Measurements from ENCODE around the gene COL4A6.

The COL4A6 gene

DNA sequence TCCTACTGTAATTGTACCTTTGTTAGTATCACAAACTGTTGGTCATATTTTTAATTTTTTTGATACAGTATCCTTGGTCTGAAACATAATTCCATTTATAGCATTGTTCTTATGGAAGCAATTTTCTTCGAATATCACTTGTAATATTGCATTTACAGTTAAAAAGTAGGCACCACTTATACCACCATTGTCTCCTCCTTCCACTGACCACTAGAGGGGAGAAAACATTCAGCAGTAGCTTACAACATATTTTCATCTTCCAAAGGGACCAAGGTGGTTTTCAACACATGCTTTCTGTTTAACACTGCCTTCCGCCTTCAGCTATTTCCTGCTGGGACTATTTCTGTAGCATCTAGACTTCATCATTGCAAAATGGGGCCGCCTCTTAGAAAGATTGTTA, 146.2 kb downstream of the COL4A6 start:
- H3K27ac ChIP-seq: no peak overlapping the region
- DNase-seq (ENCODE audit: low read depth, low spot score): no peak

GRCh38 chrX:108285918-108286317, 152.3 kb downstream of the COL4A6 start:
- no peak overlapping the region for H3K27ac ChIP-seq
- no peak for DNase-seq (ENCODE audit: low read depth, low spot score)

DNA sequence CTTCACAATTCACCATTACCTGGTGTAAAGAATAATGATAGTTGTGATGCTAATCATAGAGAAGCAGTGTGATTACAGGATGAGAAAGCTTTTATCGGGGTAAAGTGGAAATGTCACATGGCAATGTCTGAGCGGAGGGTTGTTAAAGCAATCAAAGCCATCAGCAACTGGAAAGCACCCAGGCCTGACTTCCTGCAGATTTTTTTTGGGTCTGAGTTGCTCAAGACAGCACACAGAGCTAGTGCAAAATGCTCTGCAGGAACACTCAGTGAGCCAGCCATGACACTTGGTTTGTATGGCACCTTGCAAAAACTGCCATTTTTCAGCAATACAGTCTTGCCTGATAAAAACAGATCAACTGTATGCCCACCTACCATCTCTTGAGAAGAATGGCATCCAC, 152.9 kb downstream of the COL4A6 start:
- H3K27ac ChIP-seq: no peak overlapping the region
- DNase-seq (ENCODE audit: low read depth, low spot score): no peak

DNA sequence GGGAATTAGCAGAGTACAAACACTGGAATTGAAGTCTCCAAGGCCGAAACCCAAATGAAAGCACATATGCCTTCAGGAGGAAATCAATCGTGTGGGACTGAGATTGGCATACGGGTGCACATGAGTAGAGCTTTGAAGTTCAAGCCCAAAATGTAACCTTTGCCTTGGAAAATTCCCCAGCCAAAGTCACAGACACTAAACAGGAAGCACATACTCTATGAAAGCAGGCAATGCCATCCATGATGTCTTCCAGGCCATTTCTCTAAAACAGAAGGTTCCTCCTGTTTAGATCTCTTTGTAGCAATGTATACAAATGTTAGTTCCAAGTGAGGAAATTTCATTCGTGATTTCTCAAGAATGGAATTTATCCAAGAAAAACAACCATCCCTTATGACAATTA, 162.5 kb downstream of the COL4A6 start:
- no peak for DNase-seq (ENCODE audit: low read depth, low spot score)

GRCh38 chrX:108271397-108271787, 166.8 kb downstream of the COL4A6 start:
- H3K27ac ChIP-seq: peak overlapping the region; percentile 88

More for the DNA sequence above, 162.5 kb downstream of the COL4A6 start:
- H3K27ac ChIP-seq: no peak overlapping the region

DNA sequence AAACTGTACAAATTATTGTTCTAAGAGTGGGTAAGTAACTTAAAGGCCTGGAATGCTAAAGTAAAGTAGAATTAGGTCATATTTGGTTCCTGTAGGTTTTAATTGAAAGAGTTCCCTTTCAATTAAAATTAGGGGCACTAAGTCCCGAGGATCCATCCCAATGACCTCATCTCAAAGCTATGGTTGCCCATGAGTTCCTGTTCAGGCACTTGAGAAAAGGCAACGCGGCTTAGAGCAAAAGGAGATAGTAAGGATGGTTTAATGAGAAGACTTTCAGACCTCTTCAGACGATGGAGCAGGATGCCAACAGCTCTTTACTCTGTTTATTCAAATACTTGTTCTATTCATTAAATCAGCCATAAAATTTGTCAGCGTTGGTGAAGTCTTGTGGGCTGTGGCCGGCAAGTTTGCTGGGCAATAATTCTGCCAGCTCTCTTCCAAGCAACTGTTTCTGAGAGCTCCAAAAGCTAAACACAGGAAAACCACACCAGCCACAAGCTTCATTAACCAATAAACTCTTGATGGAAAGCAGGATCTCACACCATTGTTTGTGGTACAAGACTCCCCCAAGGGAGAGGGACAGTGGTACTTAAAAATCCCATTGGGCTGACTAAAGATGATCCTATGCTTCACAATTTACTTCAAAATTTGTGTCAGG, 167.4 kb downstream of the COL4A6 start:
- H3K27ac ChIP-seq: peak overlapping the region; percentile 88
- DNase-seq (ENCODE audit: low read depth, low spot score): no peak

More at GRCh38 chrX:108271397-108271787, 166.8 kb downstream of the COL4A6 start:
- no peak for DNase-seq (ENCODE audit: low read depth, low spot score)

GRCh38 chrX:108270280-108270679, 167.9 kb downstream of the COL4A6 start:
- H3K27ac ChIP-seq: peak overlapping the region; percentile 88
- DNase-seq (ENCODE audit: low read depth, low spot score): peak; percentile 55

DNA sequence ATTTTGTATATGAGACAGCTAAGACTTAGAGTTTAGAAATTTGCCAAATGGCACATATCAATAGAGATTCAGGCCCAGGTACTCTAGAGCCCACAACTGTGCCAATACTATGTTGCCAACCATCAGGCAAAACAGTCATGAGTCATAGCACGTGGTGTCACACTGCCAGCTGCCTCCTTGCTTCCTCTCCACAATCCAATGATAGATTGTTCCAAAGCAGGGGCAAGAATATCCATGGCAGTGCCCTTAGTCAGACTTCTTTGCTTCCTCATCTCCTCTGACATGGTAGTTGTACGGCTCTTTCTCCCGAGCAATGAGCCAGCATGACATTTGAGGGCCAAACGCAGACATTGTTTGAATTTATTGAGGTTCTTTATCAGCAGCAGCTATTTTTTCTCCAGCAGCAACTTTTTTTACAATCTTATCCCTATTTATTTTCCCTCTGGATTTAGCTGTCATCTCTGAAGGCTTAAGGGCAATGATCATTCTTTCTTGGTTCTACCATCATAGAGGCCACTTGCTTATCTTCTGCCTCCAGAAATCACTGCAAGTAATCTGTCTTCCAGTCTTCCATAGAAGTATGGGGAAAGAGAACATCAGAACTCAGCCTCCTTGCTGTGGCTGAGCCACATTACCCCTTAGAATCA, 169.7 kb downstream of the COL4A6 start:
- H3K27ac ChIP-seq: peak overlapping the region; percentile 88
- DNase-seq (ENCODE audit: low read depth, low spot score): peak; percentile 10

DNA sequence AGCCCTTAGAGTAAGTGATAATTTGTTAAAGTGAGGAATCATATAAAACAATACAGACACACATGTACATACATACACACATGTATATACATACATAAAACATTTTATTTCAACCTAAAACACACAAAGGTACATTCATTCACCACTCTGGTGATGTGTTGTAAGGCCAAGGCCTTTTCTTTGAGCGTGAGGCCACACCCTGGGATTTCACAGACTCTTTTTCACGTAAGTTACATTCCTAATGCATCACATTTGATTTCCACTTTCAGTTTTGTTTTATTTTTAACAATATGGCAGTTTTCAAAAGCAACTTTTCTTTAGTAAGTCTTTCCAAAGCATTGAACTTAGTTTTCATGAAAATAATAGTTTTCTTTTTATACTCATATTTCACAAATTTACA, 170.7 kb downstream of the COL4A6 start:
- peak overlapping the region; percentile 88 for H3K27ac ChIP-seq
- DNase-seq (ENCODE audit: low read depth, low spot score): no peak

DNA sequence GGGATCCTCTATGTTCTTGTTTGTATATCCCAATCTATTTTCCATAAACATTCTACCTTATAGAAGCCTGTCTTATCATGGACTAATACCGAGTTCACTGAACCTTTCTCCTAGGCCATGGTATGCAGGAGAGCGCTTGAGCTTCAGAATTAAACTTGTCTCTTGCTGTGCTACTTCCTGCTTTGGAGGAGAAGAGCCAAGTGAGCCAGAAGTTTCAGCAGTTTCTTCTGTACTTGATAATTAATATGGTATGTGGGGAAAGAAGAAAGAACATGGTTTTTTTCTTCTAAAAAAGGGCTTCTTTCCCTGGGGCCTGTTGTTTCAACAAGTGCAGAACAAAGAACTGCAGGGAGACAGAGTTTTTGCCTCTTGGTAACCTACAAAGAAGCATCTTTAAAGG, 173.8 kb downstream of the COL4A6 start:
- DNase-seq (ENCODE audit: low read depth, low spot score): no peak
- H3K27ac ChIP-seq: no peak overlapping the region

DNA sequence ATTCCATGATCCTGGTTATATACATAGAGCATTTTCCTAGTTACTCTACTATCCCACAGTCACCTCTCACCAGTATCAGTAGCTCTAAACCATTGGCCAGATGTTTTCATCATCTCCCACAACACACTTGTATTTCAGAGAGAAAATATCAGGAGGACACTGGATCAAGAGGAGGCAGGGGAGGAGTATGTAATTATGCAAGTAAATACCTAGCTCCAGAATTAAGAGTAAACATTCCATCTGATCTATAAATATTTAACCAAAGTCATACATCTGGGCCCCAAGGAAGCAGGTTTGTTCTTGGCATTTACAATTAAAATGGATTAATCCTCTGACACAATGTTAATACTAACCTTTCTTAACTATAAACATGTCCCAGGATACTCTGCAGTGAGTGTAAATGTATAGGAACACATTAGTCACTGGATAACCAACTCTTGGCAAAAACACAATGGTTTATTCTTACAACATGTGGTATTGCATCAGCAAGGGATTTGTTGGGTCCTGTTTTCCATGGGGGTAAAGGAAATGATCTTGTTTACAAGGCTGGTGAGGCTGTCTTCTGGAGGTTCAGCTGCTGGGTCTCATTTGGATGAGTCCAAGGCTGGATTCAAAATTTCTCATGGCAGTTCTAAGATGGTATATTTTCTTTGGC, 176.5 kb downstream of the COL4A6 start:
- H3K27ac ChIP-seq: peak overlapping the region; percentile 89
- peak; percentile 80 for DNase-seq (ENCODE audit: low read depth, low spot score)

DNA sequence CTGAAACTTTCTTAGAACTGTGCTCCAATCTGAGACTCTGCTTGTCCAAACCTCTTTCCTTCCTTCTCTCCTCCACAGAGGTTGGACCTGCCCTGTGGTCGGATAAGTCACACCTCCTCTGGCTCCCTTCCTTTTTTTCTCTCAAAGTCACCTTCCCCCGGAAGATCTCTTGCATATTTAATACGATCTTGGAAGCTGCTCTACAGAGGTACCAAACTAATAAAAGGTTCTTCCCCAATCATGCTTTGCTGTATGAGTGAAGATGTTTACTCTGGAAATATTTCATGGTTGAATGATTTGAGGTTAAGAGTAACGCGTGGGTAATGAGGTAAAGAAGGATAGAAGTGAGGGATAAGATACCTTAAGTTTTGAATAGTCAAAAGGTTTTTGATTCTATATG, 180.7 kb downstream of the COL4A6 start:
- DNase-seq (ENCODE audit: low read depth, low spot score): no peak
- no peak overlapping the region for H3K27ac ChIP-seq

- no peak for DNase-seq (ENCODE audit: low read depth, low spot score)
Measured at GRCh38 chrX:108254636-108255035, 183.6 kb downstream of the COL4A6 start.

GRCh38 chrX:108250654-108251579, 187.3 kb downstream of the COL4A6 start:
- H3K27ac ChIP-seq: no peak overlapping the region
- no peak for DNase-seq (ENCODE audit: low read depth, low spot score)

More at GRCh38 chrX:108254636-108255035, 183.6 kb downstream of the COL4A6 start:
- no peak overlapping the region for H3K27ac ChIP-seq

GRCh38 chrX:108246304-108246954, 191.8 kb downstream of the COL4A6 start:
- DNase-seq (ENCODE audit: low read depth, low spot score): no peak
- no peak overlapping the region for H3K27ac ChIP-seq

DNA sequence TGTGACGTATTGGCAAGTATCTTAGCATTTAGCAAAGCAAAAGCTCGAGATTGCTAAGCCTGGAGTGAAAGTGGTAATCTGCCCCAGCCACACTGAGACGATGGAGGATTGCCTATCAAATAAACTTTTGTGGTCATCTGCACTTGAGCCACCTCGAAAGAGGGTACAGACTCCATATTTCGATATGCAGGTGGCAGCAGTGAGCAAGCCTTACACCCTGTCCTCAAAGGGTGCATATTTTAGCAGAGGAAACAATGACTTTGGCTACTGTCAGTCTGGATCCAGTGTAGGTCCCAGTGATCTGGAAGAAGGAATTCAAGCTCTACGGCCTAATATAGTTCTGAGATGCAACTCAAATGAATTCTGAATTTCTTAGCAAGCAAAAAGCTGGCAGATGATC, 192.8 kb downstream of the COL4A6 start:
- DNase-seq (ENCODE audit: low read depth, low spot score): no peak
- no peak overlapping the region for H3K27ac ChIP-seq

DNA sequence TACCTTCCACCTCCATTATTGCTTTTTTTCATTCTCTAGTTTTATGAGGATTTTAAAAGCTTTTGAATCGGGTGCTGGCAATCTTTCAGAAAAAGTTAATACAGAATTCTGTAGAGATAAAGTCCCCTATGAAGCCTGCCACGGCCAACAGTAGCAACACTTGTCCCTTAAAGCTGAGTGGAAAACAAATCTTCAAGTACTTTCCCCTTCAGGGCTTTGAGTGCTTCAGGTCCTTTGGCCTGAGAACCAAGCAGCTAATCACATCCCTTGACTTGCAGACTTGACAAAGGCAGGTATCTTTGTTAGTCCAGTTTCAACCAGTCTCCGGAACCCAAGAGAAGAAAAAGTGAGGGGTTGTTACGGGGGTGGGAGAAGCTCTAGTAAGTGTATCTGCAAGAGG, 202.2 kb downstream of the COL4A6 start:
- no peak for DNase-seq (ENCODE audit: low read depth, low spot score)

GRCh38 chrX:108230574-108230973, 207.6 kb downstream of the COL4A6 start:
- no peak for DNase-seq (ENCODE audit: low read depth, low spot score)
- H3K27ac ChIP-seq: no peak overlapping the region

More for the DNA sequence above, 202.2 kb downstream of the COL4A6 start:
- no peak overlapping the region for H3K27ac ChIP-seq

DNA sequence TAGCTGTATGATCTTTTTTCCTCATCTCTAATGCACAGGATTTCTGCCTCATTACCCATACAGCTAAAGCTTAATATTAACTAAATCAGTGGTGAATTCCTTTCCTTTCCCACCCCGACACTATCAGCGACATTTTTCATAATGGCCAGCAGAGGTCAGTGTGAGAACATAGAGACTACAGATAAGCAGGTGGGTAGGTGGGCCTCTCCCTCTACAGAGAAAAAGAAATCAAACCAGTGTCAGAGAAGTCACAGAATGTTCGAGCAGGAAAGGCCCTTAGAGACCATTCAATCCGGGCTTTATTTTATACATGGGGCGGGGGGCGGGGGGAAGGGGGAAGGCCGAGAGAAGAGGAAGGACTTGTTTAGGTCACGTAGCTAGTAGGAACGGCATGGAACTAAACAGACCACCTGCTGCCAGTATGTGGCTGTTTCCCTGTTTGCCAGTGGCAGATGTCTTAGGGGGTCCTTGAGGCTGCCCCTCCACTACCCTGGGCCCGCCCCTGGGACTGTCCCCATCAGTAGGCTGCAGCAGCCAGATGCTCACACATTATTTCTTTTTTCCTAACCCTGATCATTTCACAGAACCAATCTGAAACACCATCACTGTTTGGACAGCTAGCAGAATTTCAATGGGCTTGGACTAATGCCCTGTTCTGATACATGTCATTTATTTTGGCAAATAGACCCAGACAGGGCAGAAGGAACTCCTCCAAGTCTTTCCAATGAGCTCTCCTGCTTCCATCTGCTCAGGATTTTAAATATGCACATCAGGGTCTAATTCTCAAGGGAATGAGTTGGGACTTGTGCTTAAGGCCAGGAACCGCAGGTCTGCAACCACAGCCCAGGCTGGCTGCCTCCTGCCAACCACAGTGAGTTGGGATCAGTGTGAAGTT, 213.2 kb downstream of the COL4A6 start:
- no peak for DNase-seq (ENCODE audit: low read depth, low spot score)
- peak overlapping the region; percentile 3 for H3K27ac ChIP-seq

Data from epithelial cell of prostate (primary cell).